Heart left ventricle (tissue), 13 donors: ENCODE results near the gene SCAI.

ENCODE experiments used
- POLR2A ChIP-seq, 2 donors: fragments of 450-650 bp; IDR thresholded peaks; one replicate each; pipeline ENCODE4 v1.6.1; 2017; ENCODE audit warnings: antibody characterized with exemption in 2 of 2, mild to moderate bottlenecking in 2 of 2, moderate library complexity in 2 of 2
- TF ChIP-seq, protein P1 (sequence below), 12 donors: fragments of 200-600 bp; sonication (generic) in 4 of 12; IDR thresholded peaks; one replicate each; pipeline versions ENCODE4 v1.5.0 to v1.8.0; 2018 to 2022; ENCODE audit warnings: antibody characterized with exemption in 12 of 12, mild to moderate bottlenecking in 5 of 12
- donor health status: ischemic (EF 13 %, LVEDD 7.1; RV severe dilation, severe dysfunction).
- donor health status: DM: no; HTN: yes; CAD: no.
- donor health status: DM: no; HTN: no; CAD: no.
- donor health status: ischemic (EF 25% LVEDD 6.9; RV normal size, moderate dysfunction).
- donor health status: ischemic (EF 25% LVEDD 5.7; RV mildly dilated, moderate dysfunction).
- donor health status: ischemic (EF 35%, LVEDD 5.7; RV mildly dilated, moderate dysfunction).
- donor health status: nonischemic (EF 11% LVEDD 7.7; RV severe dilation, severe dysfunction).
- donor health status: DM: yes; HTN: yes; CAD: no.
- donor health status: PGD.
- donor health status: ischemic (EF 29% LVEDD 5.4; RV normal size, mild dysfunction).
- donor health status: nonischemic (EF 23%, LVEDD 6.1; RV moderate dilation, normal function).

DNA sequence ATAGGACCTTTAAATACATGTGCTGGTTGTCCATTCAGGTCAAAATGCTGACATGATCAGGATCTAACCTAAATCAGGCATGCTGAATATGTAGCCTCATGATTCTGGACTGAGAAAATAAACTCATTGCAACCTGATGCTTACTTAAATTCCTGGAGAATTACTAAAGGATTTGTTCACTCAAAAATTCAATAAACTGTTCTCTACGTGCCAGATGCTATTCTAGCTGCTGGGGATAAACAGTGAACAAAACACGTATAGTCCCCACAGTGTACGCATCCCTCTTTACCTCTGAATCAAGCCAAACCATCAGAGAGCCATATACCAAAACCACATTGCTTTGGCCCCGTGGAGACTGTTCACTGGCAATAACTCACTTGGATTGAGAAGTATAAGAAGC is 6.1 kb downstream of the SCAI start:
- TF ChIP-seq, protein P1, sequence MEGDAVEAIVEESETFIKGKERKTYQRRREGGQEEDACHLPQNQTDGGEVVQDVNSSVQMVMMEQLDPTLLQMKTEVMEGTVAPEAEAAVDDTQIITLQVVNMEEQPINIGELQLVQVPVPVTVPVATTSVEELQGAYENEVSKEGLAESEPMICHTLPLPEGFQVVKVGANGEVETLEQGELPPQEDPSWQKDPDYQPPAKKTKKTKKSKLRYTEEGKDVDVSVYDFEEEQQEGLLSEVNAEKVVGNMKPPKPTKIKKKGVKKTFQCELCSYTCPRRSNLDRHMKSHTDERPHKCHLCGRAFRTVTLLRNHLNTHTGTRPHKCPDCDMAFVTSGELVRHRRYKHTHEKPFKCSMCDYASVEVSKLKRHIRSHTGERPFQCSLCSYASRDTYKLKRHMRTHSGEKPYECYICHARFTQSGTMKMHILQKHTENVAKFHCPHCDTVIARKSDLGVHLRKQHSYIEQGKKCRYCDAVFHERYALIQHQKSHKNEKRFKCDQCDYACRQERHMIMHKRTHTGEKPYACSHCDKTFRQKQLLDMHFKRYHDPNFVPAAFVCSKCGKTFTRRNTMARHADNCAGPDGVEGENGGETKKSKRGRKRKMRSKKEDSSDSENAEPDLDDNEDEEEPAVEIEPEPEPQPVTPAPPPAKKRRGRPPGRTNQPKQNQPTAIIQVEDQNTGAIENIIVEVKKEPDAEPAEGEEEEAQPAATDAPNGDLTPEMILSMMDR (IDR thresholded peaks at IDR 0.05) = no peak
- no peak for TF ChIP-seq POLR2A (IDR thresholded peaks at IDR 0.05)
